IPS DF 4.7 (cell line): ENCODE measurements around the gene CST2.
"Not testable (repeated sequence)": the region's sequence is repeated elsewhere in the genome, so short reads cannot be mapped to it uniquely, and the experiment has no call there.

Source experiments
- DNase-seq: peaks from one replicate; pipeline ENCODE4 v3.0.0-alpha.2; 2013; ENCODE audit warnings: low spot score; ENCODE audit errors: extremely low read depth

CST2 gene

DNA sequence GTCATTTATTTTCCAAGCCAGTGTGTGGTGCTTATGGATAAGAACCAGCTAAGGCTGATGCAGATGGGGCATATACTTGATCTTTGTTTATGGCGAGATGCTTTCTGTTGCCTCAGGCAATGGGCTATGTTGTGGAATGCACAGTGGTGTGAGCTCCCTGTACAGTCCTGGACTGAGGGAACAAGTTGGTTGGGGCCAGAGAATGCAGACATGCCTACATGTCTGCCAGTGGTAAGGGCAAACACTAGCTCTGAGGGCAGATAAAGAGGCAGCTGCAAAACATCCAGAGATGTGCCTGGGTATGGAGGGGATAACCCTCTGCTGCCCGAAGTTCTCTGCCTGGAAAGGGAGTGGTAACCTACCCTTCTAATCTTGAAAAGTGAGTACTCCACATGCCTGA is 16.2 kb downstream of the CST2 start:
- DNase-seq = not testable (repeated sequence)

DNA sequence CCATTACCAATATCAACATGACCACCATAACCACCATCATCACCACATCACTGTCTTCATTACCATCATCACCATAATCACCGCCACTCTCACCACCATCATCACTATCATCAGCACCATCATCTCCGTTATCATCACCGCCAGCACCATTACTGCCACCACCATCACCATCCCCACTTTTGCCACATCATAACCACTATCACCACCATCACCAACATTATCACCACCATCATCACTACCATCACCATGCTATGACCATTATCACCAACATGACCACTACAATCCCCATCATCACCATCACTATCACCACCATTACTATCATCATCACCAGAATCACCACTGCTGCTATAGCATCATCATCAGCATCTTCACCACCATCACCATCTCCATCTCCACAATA is 25.7 kb downstream of the CST2 start:
- no peak for DNase-seq

DNA sequence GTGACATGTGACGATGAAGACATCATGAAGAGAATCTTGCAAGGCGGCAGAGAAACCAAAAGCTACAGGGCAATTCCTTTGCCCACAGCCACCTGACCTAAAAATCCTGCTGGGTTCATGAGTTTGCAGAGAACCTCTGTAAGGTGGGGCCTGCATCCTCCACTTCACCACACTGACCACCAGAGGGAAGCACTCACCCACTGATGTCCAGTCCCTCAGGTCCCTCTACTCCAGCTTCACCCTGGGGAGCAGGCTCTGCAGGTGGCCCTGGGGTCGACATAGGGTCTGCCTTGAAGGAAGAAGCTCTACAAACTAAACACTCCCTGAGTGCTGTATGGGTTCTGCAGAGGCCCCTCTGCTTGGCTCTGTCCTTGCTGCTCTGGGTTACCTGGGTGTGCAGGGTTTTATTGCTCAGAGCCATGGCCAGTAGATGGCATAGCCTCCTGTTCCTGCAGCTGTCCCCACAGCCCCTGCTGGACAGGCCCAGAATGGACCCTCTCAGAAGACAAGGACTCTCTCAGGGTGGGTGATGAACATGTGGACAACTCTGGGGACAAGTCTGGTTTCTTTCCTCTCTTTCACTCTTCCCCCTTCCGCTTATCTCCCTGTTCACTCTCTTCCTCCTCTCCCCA is 27.2 kb downstream of the CST2 start:
- DNase-seq = not testable (repeated sequence)

DNA sequence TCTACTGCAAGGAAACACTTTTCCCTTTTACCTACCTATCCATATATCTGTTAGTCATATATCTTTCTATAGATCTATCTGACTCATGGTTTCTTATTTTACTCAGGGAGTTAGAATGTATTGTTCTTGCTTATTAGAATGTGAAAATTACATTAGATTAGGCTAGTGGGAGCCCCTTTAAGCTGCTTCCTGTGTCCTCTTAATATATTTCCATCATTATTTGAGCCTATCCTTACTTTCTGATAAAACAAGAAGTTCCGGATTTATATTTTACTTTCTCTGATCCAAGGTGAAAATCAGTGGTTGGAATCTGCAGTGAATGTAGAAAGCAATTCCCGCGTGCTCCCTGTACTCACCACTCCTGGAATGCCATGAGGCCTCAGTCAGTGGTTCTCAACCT is 31.0 kb downstream of the CST2 start:
- no peak for DNase-seq

DNA sequence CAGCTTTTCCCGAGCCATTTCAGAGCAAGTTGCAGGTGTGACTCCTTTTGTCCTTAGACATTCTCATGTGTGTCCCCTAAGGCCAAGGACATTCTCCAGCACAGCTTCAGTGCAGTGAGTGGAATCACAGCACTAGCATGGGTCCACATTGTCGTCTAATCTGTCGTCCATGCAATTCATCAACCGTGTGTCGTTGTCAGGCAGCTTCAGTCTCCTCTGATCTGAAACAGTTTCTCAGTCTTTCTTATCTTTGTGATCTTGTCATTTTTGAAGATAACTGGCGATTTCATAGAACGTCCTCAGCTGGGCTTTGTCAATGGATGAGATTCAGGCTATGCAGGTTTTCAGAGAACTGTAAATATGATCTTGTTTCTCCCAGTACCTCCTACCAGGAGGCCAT is 31.7 kb downstream of the CST2 start:
- no peak for DNase-seq

DNA sequence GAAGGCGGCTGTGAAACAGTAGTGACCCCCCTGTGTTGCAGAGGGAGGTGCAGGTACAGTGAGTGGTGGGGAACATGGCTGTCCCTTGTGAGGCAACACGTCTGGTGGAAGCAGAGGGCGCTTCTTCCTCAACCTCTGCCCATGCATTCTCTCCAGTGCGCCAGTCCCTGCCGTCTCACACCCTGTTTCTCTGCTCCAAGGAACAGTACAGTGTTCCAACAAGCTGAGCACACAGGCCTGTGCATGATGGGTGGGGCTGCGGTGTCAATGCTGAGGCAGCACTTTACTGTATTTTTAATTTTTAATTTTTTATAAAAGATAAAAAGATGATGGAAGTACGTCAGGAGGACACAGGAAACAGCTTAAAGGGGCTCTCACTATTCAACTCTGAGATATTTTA is 32.5 kb downstream of the CST2 start:
- DNase-seq = no peak

DNA sequence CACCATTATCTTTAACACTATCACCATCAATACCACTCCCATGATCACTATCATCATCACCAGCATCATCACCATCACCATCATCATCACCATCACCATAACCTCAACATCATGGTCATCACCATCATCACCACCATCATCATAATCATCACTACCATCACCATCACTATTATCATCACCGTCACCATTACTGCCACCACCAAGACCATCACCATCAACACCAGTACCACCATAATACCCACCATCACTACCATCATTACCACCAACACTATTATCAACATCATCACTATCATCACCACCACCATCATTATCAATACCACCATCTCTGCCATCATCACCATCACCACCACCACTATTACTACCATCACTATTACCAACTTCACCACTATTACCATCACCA is 43.1 kb downstream of the CST2 start:
- DNase-seq = no peak

DNA sequence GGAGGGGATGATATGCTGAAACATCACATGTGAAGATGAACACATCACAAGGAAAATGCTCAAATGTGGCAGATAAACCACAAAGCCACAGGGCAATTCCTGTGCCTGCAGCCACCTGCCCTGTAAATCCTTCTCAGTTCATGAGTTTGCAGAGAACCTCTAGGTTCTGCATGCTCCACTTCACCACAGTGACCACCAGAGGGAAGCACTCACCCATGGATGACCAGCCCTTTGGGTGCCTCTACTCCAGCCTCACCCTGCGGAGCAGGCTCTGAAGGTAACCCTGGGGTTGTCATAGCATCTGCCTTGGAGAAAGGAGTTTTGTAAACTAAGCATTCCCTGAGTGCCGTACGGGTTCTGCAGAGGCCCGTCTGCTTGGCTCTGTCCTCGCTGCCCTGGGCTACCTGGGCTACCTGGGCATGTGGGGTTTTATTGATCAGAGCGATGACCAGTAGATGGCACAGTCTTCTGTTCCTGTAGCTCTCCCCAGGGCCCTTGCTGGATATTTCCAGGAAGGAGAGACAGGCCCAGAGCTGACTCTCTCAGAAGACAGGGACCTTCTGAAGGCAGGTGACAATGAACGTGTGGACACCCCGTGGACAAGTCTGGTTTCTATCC is 44.1 kb downstream of the CST2 start:
- no peak for DNase-seq

DNA sequence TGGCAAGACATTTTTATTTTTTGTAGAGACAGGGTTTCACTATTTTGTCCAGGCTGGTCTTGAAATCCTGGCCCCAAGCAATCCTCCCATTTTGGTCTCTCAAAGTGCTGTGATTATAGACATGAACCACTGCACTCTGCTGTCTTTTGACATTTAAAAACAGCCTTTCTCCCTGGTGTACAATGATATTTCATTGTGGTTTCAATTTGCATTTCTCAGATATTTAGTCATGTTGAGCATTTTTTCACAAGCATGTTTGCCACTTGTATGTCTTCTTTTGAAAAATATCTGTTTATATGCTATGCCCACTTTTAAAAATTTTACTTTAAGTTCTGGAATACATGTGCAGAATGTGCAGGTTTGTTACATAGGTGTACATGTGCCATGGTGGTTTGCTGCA is 47.9 kb downstream of the CST2 start:
- DNase-seq = not testable (repeated sequence)

DNA sequence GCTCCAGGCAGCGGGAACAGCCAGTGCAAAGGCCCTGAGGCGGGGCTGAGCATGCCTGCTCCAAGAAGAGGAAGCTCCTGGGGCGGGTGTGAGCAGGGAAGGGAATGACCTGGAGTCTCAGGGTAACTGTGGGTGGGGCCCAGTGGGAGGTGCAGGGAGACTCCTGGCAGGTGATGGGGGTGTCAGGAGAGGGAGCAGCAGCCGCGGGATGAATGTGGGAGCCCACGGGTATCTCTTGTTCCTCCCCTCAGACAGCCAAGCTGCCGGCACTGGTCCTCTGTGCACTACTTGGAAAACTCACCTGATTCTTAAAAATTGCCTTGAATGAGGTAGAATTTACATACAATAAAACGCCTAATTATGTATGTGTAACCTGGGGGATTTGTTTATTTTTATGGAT is 49.1 kb downstream of the CST2 start:
- DNase-seq = not testable (repeated sequence)

DNA sequence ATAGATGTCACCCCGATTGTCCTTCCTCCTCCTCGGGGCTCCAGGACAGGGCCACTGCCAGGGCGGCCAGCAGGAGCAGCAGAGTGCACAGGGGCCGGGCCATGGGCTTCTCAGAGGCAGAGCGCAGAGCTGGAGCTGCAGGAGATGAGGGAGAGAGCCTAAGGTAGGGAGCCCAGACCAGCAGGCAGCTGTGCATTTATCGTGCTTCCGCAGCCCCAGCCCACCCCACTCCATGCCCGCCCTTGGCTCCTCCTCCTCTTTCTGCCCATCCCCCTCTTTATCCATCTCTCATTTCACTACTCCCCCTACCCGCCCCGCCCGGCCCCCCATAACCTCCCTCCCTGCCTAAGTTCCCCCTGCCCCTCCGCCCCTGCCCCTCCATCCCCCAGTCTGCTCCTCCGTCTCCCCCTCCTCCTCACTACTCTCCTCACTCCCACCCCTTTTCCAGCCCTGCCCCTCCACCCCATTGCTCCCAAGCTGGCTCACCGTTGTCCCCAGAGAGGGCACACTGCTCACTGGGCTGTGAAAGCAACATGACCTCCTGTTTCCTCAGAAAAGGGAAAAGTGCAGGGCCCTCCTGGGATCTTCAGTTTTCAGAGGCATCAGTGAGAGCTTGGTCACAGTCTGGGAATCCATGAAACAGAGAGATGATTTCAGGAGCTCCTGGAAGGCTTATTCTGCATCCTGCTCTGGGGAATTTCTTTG is 50.3 kb downstream of the CST2 start:
- no peak for DNase-seq

DNA sequence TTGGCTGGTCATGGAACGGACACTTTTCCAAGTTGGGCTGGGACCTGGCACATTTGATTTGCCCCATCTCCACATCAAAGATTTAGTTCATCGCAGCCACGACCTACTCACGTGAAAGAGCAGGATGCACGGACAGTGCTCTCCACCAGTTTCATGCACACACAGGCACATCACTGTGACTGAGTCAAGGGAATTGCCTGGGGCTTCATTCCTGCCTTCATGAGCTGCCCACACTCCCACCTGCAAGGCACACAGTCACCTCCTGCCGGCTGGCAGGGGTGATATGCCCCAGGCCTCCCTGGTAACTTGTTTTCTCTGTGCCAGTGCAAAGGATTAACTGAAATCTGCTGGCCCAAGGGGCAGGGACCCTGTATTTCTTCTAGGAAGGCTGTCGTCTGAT is 52.4 kb downstream of the CST2 start:
- no peak for DNase-seq
